HCT116 (cell line): ENCODE results near the gene PIP5KL1. TPM values are rescaled to one million over a fixed set of nuclear protein-coding genes. Genes with fewer than 3 reads are reported as not detected.

Experiments
- ATAC-seq: fragments of 200-7000 bp; cut with Tn5 transposase; 2 replicates; pipeline ENCODE4 v1.9.1; 2020; ENCODE audit warnings: mild to moderate bottlenecking, moderate library complexity
- BruUV-seq: library from RNA; stranded (reverse); fragments of 400-500 nt; replicated peaks from 2 replicates; lab custom pipeline; 2021; lab: Mats Ljungman, UMichigan
- CTCF ChIA-PET: fragments of 300-600 bp; sonication (Branson Sonifier 250); formaldehyde crosslinking; loops from one replicate; lab custom pipeline; 2021; ENCODE audit warnings: antibody characterized with exemption; lab: Charles Lee
- POLR2A ChIA-PET: fragments of 300-600, 350-600 bp; sonication (Branson Sonifier 250); formaldehyde crosslinking; loops from one replicate; lab custom pipeline; 2021; ENCODE audit warnings: antibody characterized with exemption; lab: Charles Lee
- RAD21 ChIA-PET, 2 experiments: fragments of 300-600 bp; sonication (Branson Sonifier 250); formaldehyde crosslinking; loops; one replicate each; lab custom pipeline; 2023; ENCODE audit warnings: low total read pairs in 2 of 2; ENCODE audit not compliant: uncharacterized antibody in 2 of 2, unreplicated experiment in 2 of 2, low non-redundant PET in 1 of 2; lab: Charles Lee
- DNase-seq: peaks from one replicate; pipeline ENCODE4 v3.0.0-alpha.2; 2010; ENCODE audit warnings: low read depth, low spot score
- H2AFZ ChIP-seq: fragments of 200-600 bp; shearing (Covaris generic), sonication (generic); 2 replicates; pipeline ENCODE4 v1.6.1; 2017; ENCODE audit warnings: low read depth, mixed run types, mixed read lengths, antibody characterized with exemption, low read length; ENCODE audit not compliant: poor library complexity, severe bottlenecking
- H3K27ac ChIP-seq: 2 replicates; pipeline ENCODE4 v1.5.1; 2012; ENCODE audit warnings: low read depth, low read length
- H3K27me3 ChIP-seq: fragments of 200-600 bp; sonication (generic); 2 replicates; pipeline ENCODE4 v1.6.1; 2016; ENCODE audit warnings: mixed run types, low read length, mixed read lengths; ENCODE audit not compliant: insufficient read depth
- H3K36me3 ChIP-seq, 2 experiments: fragments of 200-500 bp in 1 of 2; fragments of 200-600 bp in 1 of 2; sonication (Bioruptor generic) in 1 of 2; sonication (generic) in 1 of 2; 2 replicates each; pipeline versions ENCODE4 v1.5.1 to v1.6.1; 2014 to 2016; ENCODE audit warnings: low read length in 2 of 2, inconsistent platforms in 1 of 2, mixed read lengths in 1 of 2, mixed run types in 1 of 2; ENCODE audit not compliant: insufficient read depth in 2 of 2, control insufficient read depth in 1 of 2
- H3K4me1 ChIP-seq, 2 experiments: fragments of 200-600 bp in 1 of 2; sonication (generic) in 1 of 2; 2 replicates each; pipeline versions ENCODE4 v1.5.1 to v1.6.1; 2012 to 2017; ENCODE audit warnings: low read length in 2 of 2, inconsistent platforms in 1 of 2, mild to moderate bottlenecking in 1 of 2, mixed read lengths in 1 of 2, mixed run types in 1 of 2, moderate library complexity in 1 of 2; ENCODE audit not compliant: insufficient read depth in 2 of 2, control insufficient read depth in 1 of 2
- H3K4me2 ChIP-seq: fragments of 200-600 bp; sonication (generic); 2 replicates; pipeline ENCODE4 v1.6.1; 2017; ENCODE audit warnings: mixed run types, low read length, mixed read lengths
- H3K4me3 ChIP-seq, 2 experiments: fragments of 200-600 bp in 1 of 2; sonication (generic) in 1 of 2; replicated peaks in 1 of 2; 2 replicates each; pipeline ENCODE4 v1.5.1; 2011 to 2016; ENCODE audit warnings: low read length in 2 of 2, control low read depth in 1 of 2, low read depth in 1 of 2, mild to moderate bottlenecking in 1 of 2, mixed read lengths in 1 of 2, mixed run types in 1 of 2
- H3K79me2 ChIP-seq: fragments of 200-600 bp; sonication (generic); 2 replicates; pipeline ENCODE4 v1.6.1; 2017; ENCODE audit warnings: mild to moderate bottlenecking, mixed run types, low read length, moderate library complexity, mixed read lengths; ENCODE audit not compliant: insufficient read depth
- H3K9ac ChIP-seq: fragments of 200-600 bp; sonication (generic); 2 replicates; pipeline ENCODE4 v1.6.1; 2016; ENCODE audit warnings: low read length, mixed read lengths
- H3K9me2 ChIP-seq: fragments of 200-600 bp; sonication (generic), shearing (Covaris generic); 2 replicates; pipeline ENCODE4 v1.6.1; 2017; ENCODE audit warnings: mixed run types, mild to moderate bottlenecking, moderate library complexity; ENCODE audit not compliant: insufficient read depth
- H3K9me3 ChIP-seq, 2 experiments: fragments of 200-500 bp in 1 of 2; fragments of 200-600 bp in 1 of 2; sonication (Bioruptor generic) in 1 of 2; sonication (generic) in 1 of 2; 2 replicates each; pipeline ENCODE4 v1.6.1; 2014 to 2017; ENCODE audit warnings: low read length in 2 of 2, mixed read lengths in 2 of 2, inconsistent platforms in 1 of 2, low read depth in 1 of 2, mild to moderate bottlenecking in 1 of 2, mixed run types in 1 of 2, moderate library complexity in 1 of 2; ENCODE audit not compliant: control insufficient read depth in 1 of 2, insufficient read depth in 1 of 2
- H4K20me1 ChIP-seq: fragments of 200-600 bp; sonication (generic), shearing (Covaris generic); 2 replicates; pipeline ENCODE4 v1.6.1; 2017; ENCODE audit warnings: mixed run types, mild to moderate bottlenecking, moderate library complexity; ENCODE audit not compliant: insufficient read depth
- EGR1 ChIP-seq: IDR thresholded peaks from 2 replicates; pipeline ENCODE4 v1.6.1; 2012; ENCODE audit warnings: low read depth
- MAX ChIP-seq: IDR thresholded peaks from 2 replicates; pipeline ENCODE4 v1.6.1; 2012
- POLR2AphosphoS5 ChIP-seq: IDR thresholded peaks from 2 replicates; pipeline ENCODE4 v1.6.1; 2011; ENCODE audit warnings: mild to moderate bottlenecking, low read depth, low read length, moderate library complexity
- RAD21 ChIP-seq: IDR thresholded peaks from 2 replicates; pipeline ENCODE4 v1.6.1; 2012; ENCODE audit warnings: low read depth, mild to moderate bottlenecking
- SP1 ChIP-seq: IDR thresholded peaks from 2 replicates; pipeline ENCODE4 v1.6.1; 2012; ENCODE audit warnings: low read depth
- ZFX ChIP-seq: fragments of 450-650 bp; IDR thresholded peaks from 2 replicates; pipeline ENCODE4 v1.6.1; 2017
- intact Hi-C: fragments of 100-400 bp; cut with micrococcal nuclease; formaldehyde crosslinking; loops from 2 replicates; pipeline ENCODE4 v1.10.0; 2022
- total RNA-seq: library from RNA; stranded (reverse); gene quantifications from one replicate; pipeline ENCODE4 v1.2.1, GENCODE V29; 2021; ENCODE audit not compliant: unreplicated experiment

The PIP5KL1 gene
- total RNA-seq, 1 experiment from 2014 or later, result 37.6 TPM

DNA sequence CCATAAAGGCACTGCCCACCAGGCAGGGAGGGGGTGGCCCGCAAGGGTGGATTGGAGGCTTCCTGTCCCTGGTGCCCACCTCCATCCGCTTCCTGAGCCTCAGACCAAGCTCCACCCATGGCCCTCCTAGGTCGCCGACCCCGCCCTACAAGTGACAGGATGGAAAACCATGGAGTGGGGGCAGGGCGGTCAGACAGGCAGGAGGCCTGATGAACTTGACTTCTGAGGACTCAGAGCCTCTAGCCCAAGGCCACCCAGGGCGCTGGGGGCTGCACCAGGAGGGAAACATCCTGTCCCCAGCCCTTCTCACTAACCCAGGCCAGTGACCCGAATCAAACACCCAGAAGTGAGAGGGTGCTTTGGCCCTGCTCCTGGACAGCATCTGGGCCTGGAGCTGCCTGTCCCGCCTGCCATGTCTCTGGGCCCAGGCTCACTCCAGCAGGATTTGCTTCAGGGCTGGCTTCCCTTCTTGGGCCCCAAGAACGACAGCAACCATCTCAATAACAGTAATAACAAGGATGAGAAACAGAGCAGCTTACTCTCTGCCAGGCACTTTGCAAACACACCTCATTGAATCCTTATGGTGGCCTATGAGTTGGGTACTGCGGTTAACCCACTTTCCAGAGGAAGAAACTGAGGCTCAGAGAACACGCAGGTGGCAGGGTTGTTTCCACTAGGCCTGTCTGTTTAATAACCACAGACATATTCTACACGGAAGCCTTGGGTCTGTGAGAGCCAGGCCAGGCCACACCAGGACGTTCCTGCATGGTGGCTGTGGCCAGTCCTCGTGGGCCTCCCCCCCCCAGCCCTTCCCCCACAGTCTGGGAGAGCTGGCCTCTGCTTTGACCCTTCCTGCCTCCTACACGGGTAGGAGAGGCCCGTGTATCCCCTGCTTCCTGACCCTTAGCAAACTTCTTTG is 26.8 kb downstream of the PIP5KL1 start:
- peak overlapping the region; percentile 52 for H3K4me2 ChIP-seq
- TF ChIP-seq POLR2AphosphoS5 (0 out of 2 replicates have a peak, but pooled peaks have one; percentile 24), MAX (no peak)
- TF ChIP-seq, all 23 proteins: peak for 1
- no peak for ATAC-seq
- Histone ChIP-seq H3K27ac (peak overlapping the region; percentile 30; the same call in 1 of the 2 replicates), H3K4me1 (peaks cover 26 to 50% of the 10 kb centered on the region in 2 experiments), H3K79me2 (peaks cover 3% of the 10 kb centered on the region; the same call in 1 of the 2 replicates), H3K27me3 (no peaks in the 10 kb centered on the region), H3K36me3 (peaks cover 0 to 7% of the 10 kb centered on the region in 2 experiments; a peak in 1 of 4 replicates), H3K4me3 (no peak overlapping the region), H2AFZ (no peak overlapping the region), H4K20me1 (no peaks in the 10 kb centered on the region), H3K9me3 (no peaks in the 10 kb centered on the region), H3K9me2 (no peaks in the 10 kb centered on the region), H3K9ac (peak overlapping the region; percentile 17; the same call in 1 of the 2 replicates)
- CTCF ChIA-PET, result interaction anchor here (1.0 kb wide), 1 partner anchor 169 kb away, joined by 4 read pairs; the partner anchor contains the start of gene TOR2A
- intact Hi-C loops, result no loop called here
- BruUV-seq, result no TSS peak
- RAD21 ChIA-PET, result no interaction called here
- POLR2A ChIA-PET, result interaction anchor here (1.0 kb wide), 1 partner anchor 14 kb away, joined by 3 read pairs; no protein-coding TSS in a partner anchor
- no peak for DNase-seq

DNA sequence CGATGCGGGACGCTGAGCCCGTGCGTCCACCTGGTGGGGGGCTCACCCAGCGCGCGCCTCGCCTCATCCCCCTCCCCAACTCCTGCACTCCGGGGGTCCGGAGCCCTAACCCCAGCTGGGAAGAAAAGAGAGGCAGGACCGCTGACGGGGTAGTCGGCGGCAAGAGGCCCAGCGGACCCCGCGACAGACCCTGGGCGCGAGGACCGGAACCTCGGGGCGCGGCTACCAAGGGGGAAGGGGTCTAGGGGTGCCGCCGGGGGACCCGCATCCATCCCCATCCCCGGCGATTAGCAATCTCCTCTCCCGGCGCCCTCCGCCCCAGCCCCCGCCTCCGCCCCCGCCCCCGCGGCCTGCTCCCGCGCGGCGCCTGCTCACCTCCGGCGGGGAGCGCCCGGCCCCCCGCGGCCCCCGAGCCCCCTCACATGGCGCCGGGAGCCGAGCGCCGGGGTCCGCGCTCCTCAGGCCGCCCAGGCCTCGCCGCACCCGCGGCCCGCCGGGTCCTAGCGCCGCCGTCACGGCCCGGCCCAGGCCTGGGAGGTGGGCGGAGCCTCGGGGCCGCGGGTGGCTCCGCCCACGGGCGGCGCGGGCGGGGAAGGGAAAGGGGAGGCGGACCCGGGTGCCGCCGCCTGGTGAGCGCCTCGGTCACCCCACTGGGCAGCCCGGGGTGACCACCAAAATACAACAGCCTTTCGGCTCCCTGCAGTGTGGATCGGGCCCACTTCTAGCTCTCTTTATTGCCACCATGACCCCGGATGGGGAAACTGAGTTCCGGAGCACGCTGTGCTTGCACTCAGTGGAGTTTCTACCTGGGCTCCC is 31.2 kb downstream of the PIP5KL1 start, which contains the start of gene ST6GALNAC6:
ST6GALNAC6 (minus strand) TSS at position 476 of the 816 bp plus-strand sequence. CDS start 1,622 bp downstream, outside the sequence.
- peaks cover 10 to 19% of the 10 kb centered on the region in 2 experiments for H3K36me3 ChIP-seq
- ATAC-seq (peak; percentile 84), DNase-seq (no peak)
- RAD21 ChIA-PET, result no interaction called here
- peak within 1 kb of the TSS; percentile 89 to 93 for H3K4me3 ChIP-seq
- TF ChIP-seq EGR1 (0 out of 2 replicates have a peak, but pooled peaks have one; percentile 34), RAD21 (no peak), ZFX (peak; percentile 74; the same call in 1 of the 2 replicates), SP1 (no peak), POLR2AphosphoS5 (peak; percentile 76)
- H3K27ac ChIP-seq, result peak within 1 kb of the TSS; percentile 92
- no peaks in the 10 kb centered on the region for H4K20me1 ChIP-seq
- peaks cover 3% of the 10 kb centered on the region; the same call in 1 of the 2 replicates for H3K79me2 ChIP-seq
- peak within 1 kb of the TSS; percentile 90 for H3K9ac ChIP-seq
- intact Hi-C loops, result no loop called here
- H2AFZ ChIP-seq, result no peak within 1 kb of the TSS
- peaks cover 36 to 55% of the 10 kb centered on the region in 2 experiments for H3K4me1 ChIP-seq
- no peaks in the 10 kb centered on the region for H3K27me3 ChIP-seq
- BruUV-seq, result no TSS peak
- CTCF ChIA-PET, result interaction anchor here (0.6 kb wide), 1 partner anchor 29 kb away, joined by 4 read pairs; no protein-coding TSS in a partner anchor
- no peaks in the 10 kb centered on the region; a peak in 2 of 4 replicates for H3K9me3 ChIP-seq
- peak within 1 kb of the TSS; percentile 94 for H3K4me2 ChIP-seq
- POLR2A ChIA-PET, result interaction anchor here (1.4 to 2.2 kb wide), 2 partner anchors 10 to 20 kb away, joined by 3 to 6 read pairs; no protein-coding TSS in a partner anchor
- H3K9me2 ChIP-seq, result no peaks in the 10 kb centered on the region
